HEK293T (cell line): ENCODE results near the gene USP32.

Source experiments
- BHLHE40 ChIP-seq: fragments of 450-650 bp; IDR thresholded peaks from 2 replicates; pipeline ENCODE4 v1.6.1; 2016; ENCODE audit warnings: mild to moderate bottlenecking, moderate library complexity, borderline replicate concordance
- ELF4 ChIP-seq: fragments of 450-650 bp; IDR thresholded peaks from 2 replicates; pipeline ENCODE4 v1.6.1; 2017; ENCODE audit warnings: antibody characterized with exemption
- FOXM1 ChIP-seq: fragments of 450-650 bp; IDR thresholded peaks from 2 replicates; pipeline ENCODE4 v1.6.1; 2017; ENCODE audit warnings: mild to moderate bottlenecking, borderline replicate concordance
- NFRKB ChIP-seq: fragments of 450-650 bp; IDR thresholded peaks from 2 replicates; pipeline ENCODE4 v1.6.1; 2016; ENCODE audit warnings: mild to moderate bottlenecking, moderate library complexity
- SP1 ChIP-seq: fragments of 450-650 bp; IDR thresholded peaks from 2 replicates; pipeline ENCODE4 v1.6.1; 2017
- TARDBP ChIP-seq: fragments of 450-650 bp; IDR thresholded peaks from 2 replicates; pipeline ENCODE4 v1.6.1; 2016

DNA sequence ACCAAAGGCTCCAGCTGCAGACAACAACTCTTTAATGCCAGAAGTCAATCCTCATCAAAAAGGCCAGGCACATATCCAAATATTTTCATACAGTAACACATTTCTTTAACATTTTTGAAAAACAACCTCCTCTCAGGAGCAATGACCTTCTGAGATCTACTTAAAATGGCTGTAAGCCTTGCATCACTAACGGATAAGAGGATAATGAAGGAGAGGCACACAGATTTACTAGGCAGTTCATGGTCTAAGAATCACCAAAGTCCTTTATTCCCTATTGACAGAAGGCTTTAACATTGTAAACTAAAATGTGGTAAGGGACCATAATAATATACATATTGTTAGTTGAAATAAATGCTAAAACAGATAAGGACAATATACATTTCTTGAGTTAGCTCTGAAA is 114.7 kb downstream of the USP32 start:
- no peak for TF ChIP-seq SP1
- no peak for TF ChIP-seq FOXM1
- no peak for TF ChIP-seq BHLHE40
- no peak for TF ChIP-seq ELF4
- TF ChIP-seq TARDBP, result no peak
- TF ChIP-seq NFRKB, result no peak
